Sigmoid colon (tissue), 7 donors: ENCODE results near the gene MVB12B. TPM values are rescaled to one million over a fixed set of nuclear protein-coding genes. Genes with fewer than 3 reads are reported as not detected.
A peak's percentile ranks its signal among the peaks of the same experiment; 100 is the strongest.

Source experiments
- DNase-seq: peaks from one replicate; pipeline ENCODE4 v3.0.0-alpha.2; 2019
- H3K27ac ChIP-seq, 4 donors: fragments of 200-600 bp; sonication (generic); one replicate each; pipeline ENCODE4 v1.5.1; 2016 to 2019; ENCODE audit warnings: mild to moderate bottlenecking in 1 of 4
- H3K27me3 ChIP-seq, 3 donors: fragments of 200-600 bp; sonication (generic); one replicate each; pipeline ENCODE4 v1.5.1; 2019; ENCODE audit warnings: mild to moderate bottlenecking in 1 of 3
- H3K36me3 ChIP-seq, 4 donors: fragments of 200-600 bp; sonication (generic); one replicate each; pipeline ENCODE4 v1.5.1; 2016 to 2019
- H3K4me1 ChIP-seq, 4 donors: fragments of 200-600 bp; sonication (generic); one replicate each; pipeline ENCODE4 v1.5.1; 2017 to 2019
- H3K4me3 ChIP-seq, 4 donors: fragments of 200-600 bp; sonication (generic); one replicate each; pipeline ENCODE4 v1.5.1; 2017 to 2019; ENCODE audit warnings: mild to moderate bottlenecking in 2 of 4, moderate library complexity in 1 of 4
- H3K9me3 ChIP-seq, 4 donors: fragments of 200-600 bp in 3 of 4; sonication (generic) in 3 of 4; one replicate each; pipeline versions ENCODE4 v1.5.1 to v1.6.1; 2013 to 2019
- EP300 ChIP-seq, 4 donors: sonication (generic); formaldehyde crosslinking; IDR thresholded peaks; one replicate each; pipeline ENCODE4 v1.6.1; 2017; ENCODE audit warnings: antibody characterized with exemption in 4 of 4
- POLR2A ChIP-seq, 2 donors: fragments of 450-650 bp; IDR thresholded peaks; one replicate each; pipeline ENCODE4 v1.6.1; 2016; ENCODE audit warnings: antibody characterized with exemption in 2 of 2, mild to moderate bottlenecking in 2 of 2, moderate library complexity in 2 of 2
- POLR2AphosphoS5 ChIP-seq, 4 donors: sonication (generic); formaldehyde crosslinking; IDR thresholded peaks; one replicate each; pipeline ENCODE4 v1.6.1; 2017; ENCODE audit warnings: antibody characterized with exemption in 4 of 4
- WGBS, 2 donors: extraction: QIAGEN DNeasy Blood & Tissue Kit; methylation state at CpG; one replicate each; pipeline ENCODE4 v1.1.7; 2013; 5-methylcytosine and 5-hydroxymethylcytosine counted together
- intact Hi-C: fragments of 100-400 bp; cut with DNase I; formaldehyde crosslinking; loops from one replicate; pipeline ENCODE4 v1.15.1; 2023
- polyA plus RNA-seq, 3 donors: library from polyadenylated mRNA; stranded (reverse); fragments of 200-250 nt; gene quantifications; one replicate each; pipeline ENCODE4 v1.2.3, GENCODE V29; 2013
- total RNA-seq, 4 donors: library from RNA; depleted of rRNA; stranded (reverse); fragments of >200 nt; gene quantifications; one replicate each; pipeline ENCODE4 v1.1.0, GENCODE V29; 2016
- TF ChIP-seq, protein P1 (sequence below), 4 experiments: fragments of 450-650 bp in 3 of 4; fragments of 200-600 bp in 1 of 4; IDR thresholded peaks; one replicate each; pipeline ENCODE4 v1.5.1; 2016 to 2019; ENCODE audit warnings: antibody characterized with exemption in 4 of 4, mild to moderate bottlenecking in 3 of 4, moderate library complexity in 2 of 4
- donor health status: healthy with polysubstance abuse.
- donor health status: Bipolar disorder and iron deficiency.
- donor health status: healthy.

Gene MVB12B
- total and polyA plus RNA-seq, 7 donors, result 5.1 to 14.4 (median 12.2) TPM

DNA sequence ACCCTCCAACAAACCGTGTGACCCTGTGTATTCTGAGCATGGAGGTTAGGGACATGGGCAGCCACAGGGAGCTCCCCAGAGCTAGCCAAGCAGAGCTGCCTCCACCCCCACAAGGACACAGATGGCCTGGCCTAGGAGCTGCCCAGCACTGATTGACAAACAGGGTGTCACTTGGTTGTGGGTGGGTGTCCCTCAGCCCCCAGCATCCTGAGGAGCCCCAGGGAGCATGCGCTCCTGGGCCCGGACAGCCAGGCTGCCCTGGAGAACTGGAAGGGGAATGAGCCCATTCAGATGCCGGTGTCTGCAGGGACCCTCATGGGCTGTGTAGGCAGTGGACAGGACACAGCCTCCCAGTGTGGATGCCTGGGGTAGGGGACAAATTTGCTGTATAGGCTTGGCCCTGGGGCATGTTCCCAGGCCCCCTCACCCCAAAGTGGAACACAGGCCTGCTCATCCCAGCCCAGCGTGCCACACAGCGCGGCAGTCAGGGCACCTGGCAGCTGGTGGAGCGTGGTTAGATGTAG lies 162.3 kb downstream of the MVB12B start:
- intact Hi-C loops, result no loop called here

DNA sequence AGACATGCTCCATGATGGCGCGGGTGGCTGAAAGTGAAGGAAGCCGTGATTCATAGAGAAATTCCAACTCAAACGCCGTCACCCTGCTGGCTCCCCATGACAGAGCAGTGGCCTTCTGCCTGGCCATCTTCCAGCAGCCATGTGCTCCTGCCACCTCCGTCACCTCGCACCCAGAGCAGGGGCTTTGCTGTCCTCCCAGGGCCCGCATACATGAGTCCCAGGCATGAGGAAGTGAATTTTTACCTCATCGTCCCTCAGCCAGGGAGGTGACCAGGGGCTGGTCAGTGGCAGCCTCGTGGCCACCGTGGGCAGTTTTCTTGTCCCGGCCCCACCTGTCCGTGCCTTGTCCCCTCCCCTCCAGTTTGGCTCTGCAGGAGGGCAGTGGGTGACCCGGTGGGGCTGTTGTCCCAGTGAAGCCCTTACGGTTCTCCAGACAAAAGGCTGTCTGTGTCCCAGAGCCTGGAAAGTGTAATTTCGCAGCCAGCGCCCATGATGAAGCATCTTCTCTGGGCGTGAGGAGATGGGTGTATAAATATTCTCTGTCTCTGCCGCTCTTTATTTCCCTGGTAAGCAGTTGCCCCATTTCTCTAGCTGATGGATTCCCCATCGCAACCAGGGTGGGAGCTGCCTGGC lies 163.1 kb downstream of the MVB12B start:
- no peak for DNase-seq
- TF ChIP-seq POLR2AphosphoS5 (IDR thresholded peaks at IDR 0.05) (no peak), POLR2A (IDR thresholded peaks at IDR 0.05) (no peak), EP300 (IDR thresholded peaks at IDR 0.05) (no peak)
- TF ChIP-seq, protein P1, sequence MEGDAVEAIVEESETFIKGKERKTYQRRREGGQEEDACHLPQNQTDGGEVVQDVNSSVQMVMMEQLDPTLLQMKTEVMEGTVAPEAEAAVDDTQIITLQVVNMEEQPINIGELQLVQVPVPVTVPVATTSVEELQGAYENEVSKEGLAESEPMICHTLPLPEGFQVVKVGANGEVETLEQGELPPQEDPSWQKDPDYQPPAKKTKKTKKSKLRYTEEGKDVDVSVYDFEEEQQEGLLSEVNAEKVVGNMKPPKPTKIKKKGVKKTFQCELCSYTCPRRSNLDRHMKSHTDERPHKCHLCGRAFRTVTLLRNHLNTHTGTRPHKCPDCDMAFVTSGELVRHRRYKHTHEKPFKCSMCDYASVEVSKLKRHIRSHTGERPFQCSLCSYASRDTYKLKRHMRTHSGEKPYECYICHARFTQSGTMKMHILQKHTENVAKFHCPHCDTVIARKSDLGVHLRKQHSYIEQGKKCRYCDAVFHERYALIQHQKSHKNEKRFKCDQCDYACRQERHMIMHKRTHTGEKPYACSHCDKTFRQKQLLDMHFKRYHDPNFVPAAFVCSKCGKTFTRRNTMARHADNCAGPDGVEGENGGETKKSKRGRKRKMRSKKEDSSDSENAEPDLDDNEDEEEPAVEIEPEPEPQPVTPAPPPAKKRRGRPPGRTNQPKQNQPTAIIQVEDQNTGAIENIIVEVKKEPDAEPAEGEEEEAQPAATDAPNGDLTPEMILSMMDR (IDR thresholded peaks at IDR 0.05), result no peak
- Histone ChIP-seq H3K9me3 (no peaks in the 10 kb centered on the region), H3K27me3 (no peaks in the 10 kb centered on the region), H3K4me1 (no peaks in the 10 kb centered on the region), H3K4me3 (no peak overlapping the region), H3K36me3 (peaks cover 0 to 10% (median 0%) of the 10 kb centered on the region in 4 donors), H3K27ac (no peak overlapping the region)
- WGBS, 2 donors, result 86 to 91% methylated on average over 20 of the region's 20 CpGs
- intact Hi-C loops, result loop anchor here (5.0 kb wide), 1 partner anchor 187 kb away; no protein-coding TSS in a partner anchor

More for the DNA sequence above, 162.3 kb downstream of the MVB12B start:
- Histone ChIP-seq H3K27me3 (no peaks in the 10 kb centered on the region), H3K9me3 (no peaks in the 10 kb centered on the region), H3K27ac (no peak overlapping the region), H3K36me3 (peaks cover 0 to 14% (median 0%) of the 10 kb centered on the region in 4 donors), H3K4me1 (no peaks in the 10 kb centered on the region), H3K4me3 (no peak overlapping the region)
- TF ChIP-seq EP300 (IDR thresholded peaks at IDR 0.05) (no peak), POLR2A (IDR thresholded peaks at IDR 0.05) (no peak), POLR2AphosphoS5 (IDR thresholded peaks at IDR 0.05) (no peak)
- TF ChIP-seq, protein P1 (IDR thresholded peaks at IDR 0.05), result no peak
- DNase-seq, result no peak
- 92 to 97% methylated on average over 8 of the region's 8 CpGs for WGBS, 2 donors

DNA sequence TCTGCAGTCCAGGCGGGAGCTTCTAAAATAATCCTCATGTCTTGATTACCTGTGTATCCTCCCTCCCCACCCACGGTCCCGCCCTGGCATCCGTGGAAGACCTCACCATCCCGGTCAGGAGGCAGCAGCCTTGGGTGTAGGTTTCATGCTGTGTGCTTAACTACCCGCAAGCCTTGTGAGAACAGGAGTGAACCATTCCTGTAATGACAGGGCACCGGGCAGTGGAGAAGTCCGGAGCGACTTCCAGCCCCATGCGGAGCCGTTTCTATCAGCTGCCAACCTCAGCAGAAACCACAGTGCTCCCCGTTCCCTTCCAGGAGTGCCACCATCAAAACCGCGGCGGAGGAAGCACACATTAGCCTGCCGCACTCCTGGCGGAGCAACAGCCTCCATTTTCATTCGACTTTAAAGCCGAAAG lies 163.6 kb downstream of the MVB12B start:
- H3K4me3 ChIP-seq, result no peak overlapping the region
- peaks cover 0 to 10% (median 0%) of the 10 kb centered on the region in 4 donors for H3K36me3 ChIP-seq
- no peak for DNase-seq
- intact Hi-C loops, result loop anchor here (5.0 kb wide), 1 partner anchor 188 kb away; no protein-coding TSS in a partner anchor
- no peaks in the 10 kb centered on the region for H3K27me3 ChIP-seq
- TF ChIP-seq EP300 (IDR thresholded peaks at IDR 0.05), result no peak
- 62 to 77% methylated on average over 19 of the region's 19 CpGs for WGBS, 2 donors
- no peaks in the 10 kb centered on the region for H3K4me1 ChIP-seq
- no peaks in the 10 kb centered on the region for H3K9me3 ChIP-seq
- no peak overlapping the region for H3K27ac ChIP-seq

DNA sequence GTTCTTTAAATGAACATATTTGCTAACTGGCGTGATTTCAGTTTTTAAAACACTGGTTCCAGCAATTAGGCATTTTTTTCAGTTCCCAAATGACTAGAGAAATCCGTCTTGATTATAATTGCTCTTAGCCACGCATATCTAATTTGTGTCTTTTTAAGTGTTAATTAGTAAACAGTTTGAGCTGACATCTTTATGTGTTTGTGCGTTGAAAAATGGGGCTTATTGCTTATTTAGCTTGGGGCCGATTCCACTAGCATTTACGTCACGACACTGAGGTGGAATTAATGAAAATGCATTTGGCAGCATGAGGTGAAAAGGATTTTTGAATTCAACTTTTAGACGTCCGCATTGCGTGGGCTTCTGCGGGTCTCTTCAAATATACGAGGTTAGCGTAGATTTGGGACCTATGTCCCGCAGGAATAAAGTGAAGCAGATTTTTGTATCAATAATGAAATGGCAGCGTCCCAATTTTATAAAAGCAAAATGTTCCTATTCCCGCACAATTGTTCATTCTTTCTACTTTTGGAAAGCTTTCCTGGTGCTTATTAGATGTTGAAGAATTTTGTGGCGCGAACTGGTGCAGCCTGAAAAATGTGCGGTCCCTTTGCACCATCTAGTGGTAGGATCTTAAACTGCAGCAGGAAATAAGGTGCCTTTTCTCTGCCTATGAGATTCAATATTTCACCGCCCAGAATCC lies 164.4 kb downstream of the MVB12B start:
- no peaks in the 10 kb centered on the region for H3K9me3 ChIP-seq
- H3K4me1 ChIP-seq, result no peaks in the 10 kb centered on the region
- no peak for DNase-seq
- no peaks in the 10 kb centered on the region for H3K27me3 ChIP-seq
- H3K36me3 ChIP-seq, result peaks cover 0 to 11% (median 0%) of the 10 kb centered on the region in 4 donors
- TF ChIP-seq POLR2A (IDR thresholded peaks at IDR 0.05) (no peak), POLR2AphosphoS5 (IDR thresholded peaks at IDR 0.05) (no peak)
- TF ChIP-seq, protein P1 (IDR thresholded peaks at IDR 0.05), result peak; percentile 78 to 98 (median 93)
- H3K27ac ChIP-seq, result no peak overlapping the region
- intact Hi-C loops, result loop anchor here (5.0 kb wide), 1 partner anchor 189 kb away; no protein-coding TSS in a partner anchor
- no peak overlapping the region for H3K4me3 ChIP-seq
- WGBS, 2 donors, result 64 to 67% methylated on average over 20 of the region's 20 CpGs

DNA sequence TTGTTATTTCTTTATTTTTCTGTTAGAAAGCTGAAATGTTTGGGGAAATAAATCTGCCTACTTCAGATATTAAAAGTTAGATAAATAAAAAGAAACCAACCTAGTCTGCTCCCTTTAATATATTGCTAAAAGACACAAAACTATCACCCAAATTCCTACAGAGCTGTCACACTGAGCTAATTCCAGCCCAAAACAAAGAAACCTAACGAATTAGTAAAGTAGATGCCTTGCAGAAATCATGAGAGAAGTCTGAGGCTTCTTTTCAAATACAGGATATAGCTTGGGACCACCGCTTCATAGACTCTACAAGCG lies 164.9 kb downstream of the MVB12B start:
- Histone ChIP-seq H3K27ac (no peak overlapping the region), H3K36me3 (peaks cover 0 to 6% (median 0%) of the 10 kb centered on the region in 4 donors), H3K9me3 (no peaks in the 10 kb centered on the region), H3K4me1 (no peaks in the 10 kb centered on the region), H3K4me3 (no peak overlapping the region), H3K27me3 (no peaks in the 10 kb centered on the region)
- TF ChIP-seq POLR2A (IDR thresholded peaks at IDR 0.05) (no peak), EP300 (IDR thresholded peaks at IDR 0.05) (no peak), POLR2AphosphoS5 (IDR thresholded peaks at IDR 0.05) (no peak)
- TF ChIP-seq, protein P1 (IDR thresholded peaks at IDR 0.05), result no peak
- intact Hi-C loops, result loop anchor here (5.0 kb wide), 1 partner anchor 189 kb away; no protein-coding TSS in a partner anchor
- no peak for DNase-seq
- 67 to 74% methylated on average over 3 of the region's 3 CpGs for WGBS, 2 donors
